Measurements from ENCODE around the gene SCART1. TPM values are rescaled to one million over a fixed set of nuclear protein-coding genes. Genes with fewer than 3 reads are reported as not detected.

Gene SCART1
- total RNA-seq (1.3 and 2.5 TPM in 2 replicates), polyA plus RNA-seq (0.84 and 0.86 TPM in 2 replicates), polyA minus RNA-seq (ENCODE audit: low replicate concordance) (0.08 TPM in 1 of 2 replicates, not detected in the other)
- polyA plus RNA-seq (2012) = 0.30 and 0.41 TPM in 2 replicates

- TF ChIP-seq EZH2 (IDR thresholded peaks at IDR 0.05; ENCODE audit: low read length, missing control alignments) (no peak), CTCF (conservative IDR thresholded peaks at IDR 0.05 in 1 of 2, IDR thresholded peaks at IDR 0.05 in 1 of 2; ENCODE audit: low read depth in 1 of 2, low read length in 2 of 2) (no peak)
- Histone ChIP-seq H3K4me2 (ENCODE audit: extremely low read depth, insufficient read depth, low read length) (no peak within 1 kb of the TSS), H3K9ac (ENCODE audit: insufficient read depth, low read length) (no peak within 1 kb of the TSS), H3K4me3 (replicated peaks in 1 of 4; ENCODE audit: control extremely low read depth in 1 of 4, insufficient read depth in 1 of 4, low read depth in 3 of 4, low read length in 4 of 4) (no peak within 1 kb of the TSS), H2AFZ (ENCODE audit: low read length) (no peak within 1 kb of the TSS), H3K9me3 (ENCODE audit: control insufficient read depth, insufficient read depth, low read depth, low read length) (no peaks in the 10 kb centered on the region), H3K27me3 (ENCODE audit: control insufficient read depth, insufficient read depth, low read length) (no peaks in the 10 kb centered on the region), H3K36me3 (ENCODE audit: control insufficient read depth, insufficient read depth, low read length) (no peaks in the 10 kb centered on the region), H3K79me2 (ENCODE audit: control insufficient read depth, insufficient read depth, low read length) (no peaks in the 10 kb centered on the region), H4K20me1 (ENCODE audit: control insufficient read depth, extremely low read depth, insufficient read depth, low read length) (no peaks in the 10 kb centered on the region), H3K4me1 (ENCODE audit: control insufficient read depth, extremely low read depth, insufficient read depth, low read length) (no peaks in the 10 kb centered on the region), H3K27ac (ENCODE audit: insufficient read depth, low read length) (no peak within 1 kb of the TSS)
- no peak for DNase-seq (ENCODE audit: low read depth in 2 of 2)
These were observed at the start of gene SCART1 for GRCh38 chr10:133453516-133454203. Gene SCART1, plus strand, starts transcription at chr10:133453945. Its CDS starts 53 bp downstream, at chr10:133453998.

- Histone ChIP-seq H3K9me3 (ENCODE audit: control insufficient read depth, insufficient read depth, low read depth, low read length) (no peaks in the 10 kb centered on the region), H3K27me3 (ENCODE audit: control insufficient read depth, insufficient read depth, low read length) (no peaks in the 10 kb centered on the region), H3K4me1 (ENCODE audit: control insufficient read depth, extremely low read depth, insufficient read depth, low read length) (peaks cover 10% of the 10 kb centered on the region), H3K9ac (ENCODE audit: insufficient read depth, low read length) (no peak overlapping the region), H3K4me3 (replicated peaks in 1 of 4; ENCODE audit: control extremely low read depth in 1 of 4, insufficient read depth in 1 of 4, low read depth in 3 of 4, low read length in 4 of 4) (no peak overlapping the region), H3K79me2 (ENCODE audit: control insufficient read depth, insufficient read depth, low read length) (peaks cover 31% of the 10 kb centered on the region), H3K36me3 (ENCODE audit: control insufficient read depth, insufficient read depth, low read length) (peaks cover 17% of the 10 kb centered on the region), H4K20me1 (ENCODE audit: control insufficient read depth, extremely low read depth, insufficient read depth, low read length) (no peaks in the 10 kb centered on the region), H2AFZ (ENCODE audit: low read length) (no peak overlapping the region), H3K4me2 (ENCODE audit: extremely low read depth, insufficient read depth, low read length) (no peak overlapping the region), H3K27ac (ENCODE audit: insufficient read depth, low read length) (no peak overlapping the region)
- DNase-seq (ENCODE audit: low read depth in 2 of 2) = peak in 1 of 2 donors; percentile 64
- TF ChIP-seq CTCF (conservative IDR thresholded peaks at IDR 0.05 in 1 of 2, IDR thresholded peaks at IDR 0.05 in 1 of 2; ENCODE audit: low read depth in 1 of 2, low read length in 2 of 2) = no peak
These were observed 48.5 kb upstream of the SCART1 start for GRCh38 chr10:133405272-133405671.

GRCh38 chr10:133405844-133406527 lies 47.8 kb upstream of the SCART1 start:
- Histone ChIP-seq H3K27ac (ENCODE audit: insufficient read depth, low read length) (no peak overlapping the region), H3K27me3 (ENCODE audit: control insufficient read depth, insufficient read depth, low read length) (no peaks in the 10 kb centered on the region), H4K20me1 (ENCODE audit: control insufficient read depth, extremely low read depth, insufficient read depth, low read length) (no peaks in the 10 kb centered on the region), H3K4me2 (ENCODE audit: extremely low read depth, insufficient read depth, low read length) (no peak overlapping the region), H3K9ac (ENCODE audit: insufficient read depth, low read length) (no peak overlapping the region), H2AFZ (ENCODE audit: low read length) (no peak overlapping the region), H3K36me3 (ENCODE audit: control insufficient read depth, insufficient read depth, low read length) (peaks cover 17% of the 10 kb centered on the region), H3K79me2 (ENCODE audit: control insufficient read depth, insufficient read depth, low read length) (peaks cover 30% of the 10 kb centered on the region), H3K9me3 (ENCODE audit: control insufficient read depth, insufficient read depth, low read depth, low read length) (no peaks in the 10 kb centered on the region), H3K4me3 (replicated peaks in 1 of 4; ENCODE audit: control extremely low read depth in 1 of 4, insufficient read depth in 1 of 4, low read depth in 3 of 4, low read length in 4 of 4) (no peak overlapping the region), H3K4me1 (ENCODE audit: control insufficient read depth, extremely low read depth, insufficient read depth, low read length) (peaks cover 10% of the 10 kb centered on the region)
- TF ChIP-seq EZH2 (IDR thresholded peaks at IDR 0.05; ENCODE audit: low read length, missing control alignments) (no peak), CTCF (conservative IDR thresholded peaks at IDR 0.05 in 1 of 2, IDR thresholded peaks at IDR 0.05 in 1 of 2; ENCODE audit: low read depth in 1 of 2, low read length in 2 of 2) (no peak)
- peak in 1 of 2 donors; percentile 72 for DNase-seq (ENCODE audit: low read depth in 2 of 2)

All from fibroblast of lung (primary cell).